Lower lobe of right lung (tissue), 2 donors: Measurements from ENCODE around the gene TSEN54. TPM values are rescaled to one million over a fixed set of nuclear protein-coding genes. Genes with fewer than 3 reads are reported as not detected.
"Not testable (repeated sequence)": the region's sequence is repeated elsewhere in the genome, so short reads cannot be mapped to it uniquely, and the experiment has no call there.

Experiments used
- ATAC-seq, 2 donors: fragments of 200-7000 bp; cut with Tn5 transposase; one replicate each; pipeline ENCODE4 v1.9.1; 2020 to 2022; ENCODE audit warnings: mild to moderate bottlenecking in 2 of 2, moderate library complexity in 2 of 2
- DNase-seq: peaks from one replicate; pipeline ENCODE4 v3.0.0-alpha.2; 2020
- H3K27ac ChIP-seq: fragments of 200-600 bp; one replicate; pipeline ENCODE4 v1.8.0; 2022
- H3K27me3 ChIP-seq: fragments of 200-600 bp; one replicate; pipeline ENCODE4 v1.8.0; 2022; ENCODE audit warnings: low read depth
- H3K36me3 ChIP-seq: fragments of 200-600 bp; one replicate; pipeline ENCODE4 v1.8.0; 2022; ENCODE audit warnings: mild to moderate bottlenecking
- H3K4me1 ChIP-seq: fragments of 200-600 bp; one replicate; pipeline ENCODE4 v1.8.0; 2022
- H3K4me3 ChIP-seq: fragments of 200-600 bp; one replicate; pipeline ENCODE4 v1.8.0; 2022; ENCODE audit warnings: mild to moderate bottlenecking
- H3K9me3 ChIP-seq: fragments of 200-600 bp; one replicate; pipeline ENCODE4 v1.8.0; 2022
- intact Hi-C: fragments of 100-400 bp; cut with DNase I; formaldehyde crosslinking; loops from one replicate; pipeline ENCODE4 v1.11.0; 2022
- total RNA-seq: library from RNA; stranded (reverse); fragmentation: NEBNext Ultra II Directional; extraction: Animal tissue kit (Norgen Biotek cat#: 25700); gene quantifications from one replicate; pipeline ENCODE4 v1.2.1, GENCODE V29; 2021
- TF ChIP-seq, protein P1 (sequence below): fragments of 200-600 bp; IDR thresholded peaks from one replicate; pipeline ENCODE4 v1.8.0; 2022; ENCODE audit warnings: antibody characterized with exemption, mild to moderate bottlenecking
- donor health status: DM: no; HTN: yes; CAD: no; lungs with severe emphysema.

Gene TSEN54
- total RNA-seq, 1 donor from 2014 or later = 20.4 TPM

DNA sequence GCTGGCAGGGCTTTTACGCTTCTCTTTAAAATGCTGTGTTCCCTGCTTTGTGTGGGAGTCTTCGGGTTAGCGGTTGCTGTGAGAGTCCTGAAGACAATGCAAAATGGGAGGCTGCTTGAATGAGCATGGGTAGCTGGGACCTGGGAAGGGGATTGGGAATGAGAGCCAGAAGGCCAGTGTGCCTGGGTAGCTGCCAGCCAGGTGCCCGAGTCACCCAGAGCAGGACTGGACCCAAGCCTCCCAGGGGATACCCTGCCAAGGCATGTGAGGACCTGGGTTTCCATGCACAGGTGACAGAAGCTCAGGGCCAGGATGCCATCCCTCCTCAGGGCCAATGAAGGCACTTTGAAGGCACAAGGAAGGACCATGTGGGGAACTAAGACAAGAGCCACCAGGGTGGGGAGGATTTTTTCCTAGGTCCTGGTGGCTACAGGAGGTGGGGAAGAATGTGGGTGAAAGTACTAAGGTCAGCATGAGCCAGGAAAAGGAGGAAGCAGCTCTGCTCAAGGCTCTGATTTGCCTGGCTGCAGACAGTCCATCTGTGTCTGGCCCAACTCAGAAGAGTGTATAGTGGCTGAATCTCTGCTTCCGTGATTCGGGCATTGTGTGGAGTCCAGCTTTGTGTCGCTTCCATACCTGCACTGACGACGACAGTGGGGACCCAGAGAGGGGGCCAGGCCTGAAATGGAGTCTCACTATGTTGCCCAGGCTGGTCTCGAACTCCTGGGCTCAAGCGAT, 39.4 kb upstream of the TSEN54 start:
- Histone ChIP-seq H3K9me3 (no peaks in the 10 kb centered on the region), H3K4me3 (no peak overlapping the region), H3K27me3 (no peaks in the 10 kb centered on the region), H3K4me1 (peaks cover 47% of the 10 kb centered on the region), H3K36me3 (peaks cover 32% of the 10 kb centered on the region), H3K27ac (peak overlapping the region; percentile 71)
- intact Hi-C loops = no loop called here
- ATAC-seq (no peak), DNase-seq (no peak)
- TF ChIP-seq, protein P1, sequence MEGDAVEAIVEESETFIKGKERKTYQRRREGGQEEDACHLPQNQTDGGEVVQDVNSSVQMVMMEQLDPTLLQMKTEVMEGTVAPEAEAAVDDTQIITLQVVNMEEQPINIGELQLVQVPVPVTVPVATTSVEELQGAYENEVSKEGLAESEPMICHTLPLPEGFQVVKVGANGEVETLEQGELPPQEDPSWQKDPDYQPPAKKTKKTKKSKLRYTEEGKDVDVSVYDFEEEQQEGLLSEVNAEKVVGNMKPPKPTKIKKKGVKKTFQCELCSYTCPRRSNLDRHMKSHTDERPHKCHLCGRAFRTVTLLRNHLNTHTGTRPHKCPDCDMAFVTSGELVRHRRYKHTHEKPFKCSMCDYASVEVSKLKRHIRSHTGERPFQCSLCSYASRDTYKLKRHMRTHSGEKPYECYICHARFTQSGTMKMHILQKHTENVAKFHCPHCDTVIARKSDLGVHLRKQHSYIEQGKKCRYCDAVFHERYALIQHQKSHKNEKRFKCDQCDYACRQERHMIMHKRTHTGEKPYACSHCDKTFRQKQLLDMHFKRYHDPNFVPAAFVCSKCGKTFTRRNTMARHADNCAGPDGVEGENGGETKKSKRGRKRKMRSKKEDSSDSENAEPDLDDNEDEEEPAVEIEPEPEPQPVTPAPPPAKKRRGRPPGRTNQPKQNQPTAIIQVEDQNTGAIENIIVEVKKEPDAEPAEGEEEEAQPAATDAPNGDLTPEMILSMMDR = no peak

GRCh38 chr17:75477490-75477862, 38.9 kb upstream of the TSEN54 start:
- H3K9me3 ChIP-seq, H3K27me3 ChIP-seq, ATAC-seq, intact Hi-C loops, H3K4me3 ChIP-seq, DNase-seq, H3K27ac ChIP-seq: not testable (repeated sequence)
- H3K4me1 ChIP-seq = peaks cover 52% of the 10 kb centered on the region
- H3K36me3 ChIP-seq = peaks cover 26% of the 10 kb centered on the region

- Histone ChIP-seq H3K27me3 (no peaks in the 10 kb centered on the region), H3K27ac (no peak overlapping the region), H3K4me3 (no peak overlapping the region), H3K36me3 (peaks cover 16% of the 10 kb centered on the region), H3K4me1 (peaks cover 60% of the 10 kb centered on the region), H3K9me3 (no peaks in the 10 kb centered on the region)
- TF ChIP-seq, protein P1 = no peak
- ATAC-seq (no peak), DNase-seq (no peak)
- intact Hi-C loops = no loop called here
Observed at GRCh38 chr17:75478508-75478907, 37.8 kb upstream of the TSEN54 start.

- peaks cover 54% of the 10 kb centered on the region for H3K4me1 ChIP-seq
- no peaks in the 10 kb centered on the region for H3K27me3 ChIP-seq
- TF ChIP-seq, protein P1 = no peak
- ATAC-seq (no peak), DNase-seq (no peak)
- H3K36me3 ChIP-seq = peaks cover 4% of the 10 kb centered on the region
- H3K4me3 ChIP-seq = no peak overlapping the region
- H3K27ac ChIP-seq = no peak overlapping the region
- no peaks in the 10 kb centered on the region for H3K9me3 ChIP-seq
- intact Hi-C loops = no loop called here
Observed at GRCh38 chr17:75480281-75480680, 36.0 kb upstream of the TSEN54 start.

DNA sequence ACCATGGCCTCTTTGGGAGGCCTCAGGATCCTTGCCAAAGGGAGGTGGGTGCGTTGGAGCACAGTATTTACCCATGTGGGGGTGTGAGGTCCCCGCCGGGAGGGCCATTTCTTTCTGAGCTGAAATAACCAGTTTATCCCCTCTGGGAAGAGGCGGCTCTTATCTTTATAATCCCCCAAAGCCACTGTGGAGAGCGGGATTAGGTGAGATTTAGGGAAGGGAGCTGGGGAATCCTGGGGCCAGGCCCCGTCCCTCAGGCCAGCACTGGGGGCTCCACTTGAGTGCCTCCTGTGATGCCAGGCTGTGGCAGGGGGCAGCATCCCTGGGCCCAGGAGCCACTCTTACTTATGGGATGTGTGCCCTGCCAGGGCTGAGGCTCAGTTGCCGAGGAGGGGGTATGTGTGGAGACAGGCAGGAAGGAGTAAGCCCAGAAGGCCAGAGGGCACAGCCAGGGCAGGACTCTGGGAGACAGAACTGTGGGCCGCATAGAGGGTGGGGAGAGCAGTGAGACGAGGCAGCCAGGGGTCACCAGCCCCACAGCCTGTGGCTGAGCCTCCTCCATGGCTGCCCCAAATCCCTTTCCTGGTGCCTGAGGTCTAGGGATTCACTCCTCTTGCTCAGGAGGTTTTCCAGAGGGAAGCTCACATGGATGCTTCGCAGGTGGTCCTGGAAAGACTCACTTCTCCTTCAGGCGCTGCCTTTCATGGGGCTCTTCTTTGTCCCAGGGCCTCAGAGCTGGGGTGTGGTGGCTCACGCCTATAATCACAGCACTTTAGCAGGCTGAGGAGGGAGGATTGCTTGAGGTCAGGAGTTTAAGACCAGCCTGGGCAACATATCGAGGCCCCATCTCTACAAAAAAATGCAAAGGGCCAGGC, 34.9 kb upstream of the TSEN54 start:
- Histone ChIP-seq H3K4me3 (no peak overlapping the region), H3K9me3 (no peaks in the 10 kb centered on the region), H3K27me3 (no peaks in the 10 kb centered on the region), H3K27ac (no peak overlapping the region), H3K36me3 (peaks cover 8% of the 10 kb centered on the region), H3K4me1 (peaks cover 50% of the 10 kb centered on the region)
- intact Hi-C loops = no loop called here
- DNase-seq = no peak
- TF ChIP-seq, protein P1 = no peak
- ATAC-seq = no peak
